Lower leg skin (tissue), 4 donors: ENCODE results near the gene COL10A1. TPM values are rescaled to one million over a fixed set of nuclear protein-coding genes. Genes with fewer than 3 reads are reported as not detected.

Experiments used
- DNase-seq, 2 donors: peaks; one replicate each; pipeline ENCODE4 v3.0.0-alpha.2; 2019; ENCODE audit warnings: low spot score in 2 of 2
- H3K4me3 ChIP-seq: fragments of 200-600 bp; sonication (generic); 2 replicates; pipeline ENCODE4 v1.5.1; 2017; ENCODE audit warnings: mild to moderate bottlenecking, low read depth; ENCODE audit not compliant: poor library complexity, severe bottlenecking
- CTCF ChIP-seq, 3 donors: fragments of 450-650 bp; IDR thresholded peaks; one replicate each; pipeline ENCODE4 v1.5.1; 2016; ENCODE audit warnings: antibody characterized with exemption in 3 of 3, mild to moderate bottlenecking in 3 of 3, moderate library complexity in 2 of 3
- POLR2A ChIP-seq, 2 donors: fragments of 450-650 bp; IDR thresholded peaks; one replicate each; pipeline ENCODE4 v1.6.1; 2016 to 2017; ENCODE audit warnings: antibody characterized with exemption in 2 of 2, mild to moderate bottlenecking in 1 of 2, moderate library complexity in 1 of 2
- WGBS, 2 donors: methylation state at CpG; one replicate each; pipeline ENCODE4 v1.1.5; 2018; 5-methylcytosine and 5-hydroxymethylcytosine counted together
- intact Hi-C: fragments of 100-400 bp; cut with DNase I; formaldehyde crosslinking; loops from one replicate; pipeline ENCODE4 v1.15.0; 2023; ENCODE audit warnings: low total_unique reads
- total RNA-seq, 4 donors: library from RNA; depleted of rRNA; stranded (reverse); fragments of >200 nt; gene quantifications; one replicate each; pipeline ENCODE4 v1.1.0, GENCODE V29; 2016

The COL10A1 gene
- total RNA-seq, 4 donors from 2014 or later, result 0.23 TPM; not detected in 3

- no peak for DNase-seq
- H3K4me3 ChIP-seq, result no peak overlapping the region
- WGBS, 2 donors, result 86 to 92% methylated on average over 7 of the region's 7 CpGs
- TF ChIP-seq POLR2A (IDR thresholded peaks at IDR 0.05) (no peak), CTCF (IDR thresholded peaks at IDR 0.05) (no peak)
- intact Hi-C loops, result no loop called here
Observed at GRCh38 chr6:116156405-116157326, 30.7 kb upstream of the COL10A1 start.

- DNase-seq, result no peak
- H3K4me3 ChIP-seq, result no peak overlapping the region
- no peak for TF ChIP-seq POLR2A (IDR thresholded peaks at IDR 0.05)
- TF ChIP-seq CTCF (IDR thresholded peaks at IDR 0.05), result no peak
- 87 to 99% methylated on average over 2 of the region's 2 CpGs for WGBS, 2 donors
- intact Hi-C loops, result no loop called here
Observed at GRCh38 chr6:116154887-116155286, 29.0 kb upstream of the COL10A1 start.

GRCh38 chr6:116152620-116153019 is 26.7 kb upstream of the COL10A1 start:
- H3K4me3 ChIP-seq, result no peak overlapping the region
- TF ChIP-seq CTCF (IDR thresholded peaks at IDR 0.05) (no peak), POLR2A (IDR thresholded peaks at IDR 0.05) (no peak)
- intact Hi-C loops, result no loop called here
- no peak for DNase-seq
- 85 to 92% methylated on average over 1 of the region's 1 CpG for WGBS, 2 donors

- no peak overlapping the region for H3K4me3 ChIP-seq
- no peak for DNase-seq
- TF ChIP-seq CTCF (IDR thresholded peaks at IDR 0.05) (no peak), POLR2A (IDR thresholded peaks at IDR 0.05) (no peak)
- 82 to 84% methylated on average over 4 of the region's 4 CpGs for WGBS, 2 donors
- intact Hi-C loops, result no loop called here
Observed at GRCh38 chr6:116145803-116146675, 20.1 kb upstream of the COL10A1 start.

- TF ChIP-seq CTCF (IDR thresholded peaks at IDR 0.05) (no peak), POLR2A (IDR thresholded peaks at IDR 0.05) (no peak)
- H3K4me3 ChIP-seq, result no peak overlapping the region
- DNase-seq, result no peak
- intact Hi-C loops, result no loop called here
- WGBS, 2 donors, result 63 to 68% methylated on average over 3 of the region's 3 CpGs
Observed at GRCh38 chr6:116144605-116145004, 18.7 kb upstream of the COL10A1 start.
